Activated CD4-positive, alpha-beta T cell treated with anti-CD3 and anti-CD28 coated beads, Interleukin-2, amount 50 U/mL, for 1 hour (primary cell): ENCODE data around the gene ACKR4.
"Not testable (repeated sequence)": the region's sequence is repeated elsewhere in the genome, so short reads cannot be mapped to it uniquely, and the experiment has no call there.

ENCODE experiments used
- DNase-seq: peaks from one replicate; pipeline ENCODE4 v3.0.0-alpha.2; 2020

The ACKR4 gene

GRCh38 chr3:132596816-132597433 lies at the start of gene ACKR4:
Gene ACKR4 (plus strand): TSS chr3:132597270. CDS start chr3:132600398, 3,128 bp downstream.
- DNase-seq, result no peak

DNA sequence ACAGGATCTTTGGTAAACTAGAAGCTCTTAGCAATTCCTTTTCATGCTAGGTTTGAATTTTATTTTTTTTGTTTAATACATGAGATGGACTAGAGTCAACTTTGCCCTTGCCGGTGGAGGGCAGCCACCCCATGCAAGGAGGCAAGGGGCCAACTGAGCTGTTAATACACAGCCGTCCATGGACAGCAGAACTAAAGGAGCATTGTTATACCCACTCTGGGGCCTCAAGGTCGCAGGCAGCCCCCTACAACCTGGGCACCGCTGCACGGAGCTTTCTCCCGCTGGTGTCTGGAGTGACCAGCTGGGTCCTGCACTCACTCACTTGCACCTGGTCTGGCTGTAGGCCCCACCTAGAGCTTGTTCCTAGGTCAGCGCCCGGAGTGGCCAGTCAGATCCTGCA lies 47.9 kb upstream of the ACKR4 start:
- DNase-seq, result no peak

- no peak for DNase-seq
Observed at GRCh38 chr3:132549890-132550578, 47.0 kb upstream of the ACKR4 start.

DNA sequence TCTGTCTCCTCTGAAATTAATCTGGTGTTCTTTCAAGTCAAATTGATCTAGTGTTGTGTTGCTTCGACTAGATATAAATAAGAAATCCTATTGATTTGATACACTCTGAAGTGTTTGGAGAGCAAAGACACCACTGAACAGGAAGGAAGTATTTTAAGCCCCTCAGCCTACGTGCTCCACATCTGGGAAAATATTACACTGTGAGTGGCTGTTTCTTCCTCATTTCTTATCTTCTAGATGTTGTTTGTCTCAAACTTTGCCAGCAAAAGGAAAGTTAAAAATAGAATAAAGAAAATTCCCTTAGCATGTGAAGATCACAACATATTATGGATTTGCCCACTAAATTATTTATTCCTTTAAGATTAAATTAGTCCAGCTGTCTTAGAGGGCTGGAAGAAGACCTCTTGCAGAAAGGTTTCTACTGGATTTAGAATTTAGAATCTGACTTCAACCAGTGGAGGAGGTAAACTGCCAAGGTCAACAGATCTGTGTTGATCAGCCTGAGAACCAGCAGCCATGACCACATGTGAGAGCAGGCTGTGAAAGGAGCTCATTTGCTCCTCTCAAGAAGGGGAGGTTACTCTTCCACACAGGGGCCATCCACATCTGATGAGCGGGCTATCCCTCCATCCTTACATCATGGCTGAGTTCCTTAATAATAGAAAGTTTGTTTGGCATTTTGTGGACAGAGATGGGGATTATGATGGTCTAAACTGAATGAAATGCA lies 46.3 kb upstream of the ACKR4 start:
- no peak for DNase-seq

GRCh38 chr3:132553826-132554225 lies 43.2 kb upstream of the ACKR4 start:
- no peak for DNase-seq

DNA sequence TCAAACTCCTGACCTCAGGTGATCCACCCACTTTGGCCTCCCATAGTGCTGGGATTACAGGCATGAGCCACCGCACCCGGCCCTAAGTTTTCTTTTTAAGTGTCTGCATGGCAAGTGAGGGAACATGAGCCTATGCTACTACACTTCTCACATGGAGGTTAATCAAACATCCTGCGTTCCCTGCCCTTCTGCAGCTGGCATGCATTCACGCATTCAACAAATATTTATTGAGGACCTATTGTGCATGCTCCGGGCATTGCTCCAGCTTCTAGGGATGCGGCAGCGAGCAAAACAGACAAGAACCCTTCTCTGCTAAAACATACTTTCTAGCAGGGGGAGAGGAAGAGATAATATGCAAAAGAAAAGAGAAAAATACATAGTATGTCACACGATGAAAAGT lies 42.6 kb upstream of the ACKR4 start:
- DNase-seq, result no peak

DNA sequence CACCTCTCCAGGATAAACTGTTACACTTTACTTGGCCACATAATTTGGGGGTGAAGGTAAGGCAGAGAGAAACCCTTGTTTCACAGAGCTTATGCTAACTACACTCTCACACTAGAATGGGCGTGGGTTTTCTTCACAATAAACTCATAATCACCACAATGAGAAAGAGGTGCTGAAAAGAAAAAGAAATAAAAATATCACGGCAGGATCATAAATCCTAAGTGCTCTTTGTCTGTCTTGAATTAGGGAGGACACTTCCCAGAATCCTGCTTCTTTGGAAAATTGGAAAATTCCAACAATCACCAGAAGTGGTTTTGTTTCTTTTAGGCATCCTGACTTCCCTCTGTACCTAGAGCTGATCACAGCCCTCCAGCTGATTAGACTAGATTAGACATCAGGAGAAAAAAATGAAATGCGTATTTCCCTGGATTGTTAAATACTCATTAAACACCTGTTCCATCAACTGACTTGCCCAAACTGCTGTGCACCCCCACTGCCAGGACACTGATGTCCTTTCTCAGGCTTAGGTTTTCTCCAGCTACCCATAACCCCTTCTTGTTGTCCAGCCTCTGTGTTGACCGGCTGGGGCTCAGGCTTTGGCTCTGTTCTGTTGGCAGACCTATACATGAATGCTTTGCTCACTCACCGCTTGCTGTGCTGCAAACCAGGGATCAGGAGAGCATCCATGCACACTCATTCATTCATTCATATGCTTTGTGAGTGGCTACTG lies 41.6 kb upstream of the ACKR4 start:
- DNase-seq, result no peak

DNA sequence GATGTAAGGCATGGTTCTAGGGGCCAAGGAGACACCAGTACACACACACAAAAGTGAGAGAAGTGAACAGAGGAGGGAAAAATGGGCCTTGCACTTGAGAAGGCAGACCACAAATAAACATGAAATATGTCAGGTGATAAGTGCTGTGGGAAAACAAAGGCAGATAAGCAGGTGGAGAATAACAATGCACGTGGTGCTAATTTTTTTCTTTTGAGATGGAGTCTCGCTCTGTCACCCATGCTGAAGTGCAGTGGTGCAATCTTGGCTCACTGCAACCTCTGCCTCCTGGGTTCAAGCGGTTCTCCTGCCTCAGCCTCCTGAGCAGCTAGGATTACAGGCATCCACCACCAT lies 41.1 kb upstream of the ACKR4 start:
- not testable (repeated sequence) for DNase-seq

DNA sequence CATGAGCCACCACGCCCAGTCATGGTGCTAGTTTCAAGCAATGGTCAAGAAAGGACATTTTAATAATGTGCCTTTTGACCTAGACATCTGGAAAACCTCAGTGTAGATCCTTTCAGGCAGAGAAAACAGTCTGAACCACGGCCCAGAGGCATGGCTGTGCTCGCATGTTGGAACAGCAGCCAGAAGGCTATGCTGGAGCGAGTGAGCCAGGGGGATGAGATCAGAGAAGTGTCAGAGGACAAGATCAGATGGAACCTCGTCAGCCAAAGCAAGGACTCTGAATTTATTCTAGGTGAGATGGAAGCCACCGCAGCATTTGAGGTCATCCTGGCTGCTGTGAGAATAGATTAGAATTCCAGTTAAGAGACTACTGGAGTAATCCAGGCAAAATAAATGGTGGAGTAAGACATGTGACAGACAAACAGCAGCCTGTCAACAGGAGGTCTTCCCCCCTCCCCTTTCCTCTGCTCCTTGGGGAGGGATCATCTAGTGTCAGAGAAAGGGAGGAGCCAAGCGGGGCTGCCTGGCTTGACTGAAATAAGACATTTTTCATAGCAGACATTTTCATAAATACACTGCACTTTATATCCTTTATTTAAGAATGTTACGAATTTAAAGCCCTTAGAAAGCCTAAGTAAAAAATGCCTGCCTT lies 40.4 kb upstream of the ACKR4 start:
- no peak for DNase-seq

DNA sequence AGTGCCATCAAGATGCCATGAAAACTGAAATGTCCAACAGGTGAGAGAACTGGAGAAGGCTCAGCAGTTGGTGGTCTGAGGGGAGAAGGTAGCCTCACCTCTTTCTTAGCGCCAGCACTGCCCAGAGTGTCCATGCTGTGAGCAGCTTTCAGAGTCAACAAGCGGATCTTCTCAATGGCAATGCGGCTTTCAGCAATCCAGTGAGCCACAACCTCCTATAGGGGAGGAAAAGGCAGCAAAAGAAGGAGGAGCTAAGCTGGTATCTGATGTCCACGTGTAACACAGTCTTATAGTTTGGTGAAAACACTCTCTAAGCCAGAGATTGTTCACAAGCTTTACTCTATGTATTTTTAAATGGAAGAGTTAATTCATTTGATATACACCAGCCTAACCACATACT lies 36.1 kb upstream of the ACKR4 start:
- DNase-seq, result no peak

GRCh38 chr3:132563420-132564069 lies 33.5 kb upstream of the ACKR4 start:
- no peak for DNase-seq

GRCh38 chr3:132564070-132564465 lies 33.0 kb upstream of the ACKR4 start:
- no peak for DNase-seq

DNA sequence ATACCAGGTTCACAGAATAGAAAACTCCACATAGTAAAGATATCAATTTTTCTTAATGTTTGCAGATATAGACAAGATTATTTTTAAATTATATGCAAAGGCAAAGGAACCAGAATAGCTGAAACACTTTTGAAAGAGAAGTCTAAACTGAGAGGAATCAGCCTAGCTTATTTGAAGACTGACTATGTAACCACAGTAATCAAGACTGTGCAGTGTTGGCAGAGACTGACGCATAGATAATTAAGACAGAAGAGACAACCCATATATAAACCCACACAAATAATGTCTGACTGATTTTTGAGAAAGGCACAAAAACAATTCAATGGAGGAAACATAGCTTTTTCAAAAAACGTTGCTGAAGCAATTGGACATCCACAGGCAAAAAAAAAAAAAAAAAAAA lies 28.6 kb upstream of the ACKR4 start:
- no peak for DNase-seq

DNA sequence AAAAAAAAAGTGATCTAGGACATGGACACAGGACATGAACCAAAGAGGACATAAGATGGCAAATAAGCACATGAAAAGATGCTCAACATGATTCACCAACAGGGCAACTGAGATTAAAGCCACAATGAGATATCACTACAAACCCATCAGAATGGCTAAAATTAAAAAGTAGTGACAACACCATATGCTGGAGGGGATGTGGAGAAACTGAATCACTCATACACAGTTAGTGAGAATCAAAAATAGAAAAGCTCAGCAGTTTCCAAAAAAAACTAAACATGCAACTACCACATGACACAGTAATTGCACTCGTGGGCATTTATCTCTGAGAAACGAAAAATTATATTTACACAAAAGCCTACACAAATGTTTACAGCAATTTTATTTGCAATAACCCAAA lies 27.9 kb upstream of the ACKR4 start:
- no peak for DNase-seq

GRCh38 chr3:132569580-132569979 lies 27.5 kb upstream of the ACKR4 start:
- DNase-seq, result no peak

DNA sequence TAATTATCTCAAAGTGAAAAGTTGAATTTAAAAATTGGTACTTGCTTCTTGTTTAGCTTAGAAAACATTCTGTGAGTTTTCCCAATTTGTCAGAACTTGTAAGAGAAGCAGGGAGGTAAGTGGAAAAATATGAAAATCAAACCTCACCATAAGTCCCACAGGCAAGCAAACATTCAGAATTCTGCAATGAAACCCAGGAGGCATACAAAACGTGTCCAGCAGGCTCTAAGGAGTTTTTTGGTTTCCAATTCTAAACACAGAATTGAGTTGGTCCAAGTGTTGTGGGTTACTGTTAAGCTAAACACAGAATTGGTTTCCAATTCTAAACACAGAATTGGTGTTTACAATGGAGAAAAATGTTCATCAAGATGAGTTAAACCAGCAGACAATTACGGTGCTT lies 27.1 kb upstream of the ACKR4 start:
- DNase-seq, result no peak

DNA sequence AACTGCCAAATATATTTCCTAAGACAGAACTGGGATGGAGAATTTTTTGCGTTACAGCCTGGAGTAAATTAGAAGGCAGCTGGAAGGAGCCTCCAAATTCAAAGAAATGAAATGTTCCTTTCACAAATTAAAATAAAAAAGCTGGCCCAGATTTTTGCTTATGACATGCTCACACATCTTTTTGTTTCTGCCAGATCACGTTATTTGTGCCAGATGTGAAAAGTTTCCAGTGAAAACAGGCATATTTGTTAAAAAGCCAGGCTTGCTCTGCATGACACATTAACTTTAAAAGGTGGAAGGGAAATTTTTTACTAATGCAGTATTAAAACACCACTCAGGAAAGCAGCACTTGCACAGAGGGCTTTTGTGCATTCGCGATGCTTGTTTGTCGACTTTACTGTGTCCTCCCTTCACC lies 23.3 kb upstream of the ACKR4 start:
- DNase-seq, result no peak

GRCh38 chr3:132587401-132587800 lies 9.7 kb upstream of the ACKR4 start:
- no peak for DNase-seq

GRCh38 chr3:132592216-132592615 lies 4.9 kb upstream of the ACKR4 start:
- DNase-seq, result no peak

DNA sequence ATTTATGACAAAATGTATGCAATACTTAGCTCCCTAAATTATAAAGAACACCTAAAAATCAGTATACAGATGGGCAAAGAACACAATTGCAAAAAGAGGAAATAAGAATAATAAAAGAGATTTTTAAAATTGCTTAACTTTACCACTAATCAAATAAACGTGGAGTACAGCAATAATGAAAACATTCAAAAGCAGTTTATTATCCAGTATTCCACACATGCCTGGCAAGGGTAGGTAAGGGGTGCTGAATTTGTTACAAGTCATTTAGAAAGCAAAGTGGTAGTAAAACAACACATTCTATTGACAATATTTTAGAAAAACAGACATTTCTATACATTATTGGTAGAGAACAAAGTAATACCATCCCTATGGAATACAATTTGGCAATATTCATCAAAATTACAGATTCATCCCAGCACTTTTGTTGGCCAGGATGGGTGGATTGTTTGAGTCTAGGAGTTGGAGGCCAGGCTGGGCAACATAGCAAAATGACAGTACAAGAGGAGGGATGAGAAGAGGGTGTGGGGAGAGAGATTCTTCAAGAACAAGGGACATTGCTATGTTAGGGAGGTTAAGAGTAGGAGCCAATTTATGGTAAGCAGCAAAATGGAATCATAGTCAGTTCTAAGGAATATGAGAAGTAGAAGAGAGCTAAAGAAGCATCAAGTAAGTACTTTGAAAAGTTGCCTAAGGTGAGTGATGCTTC lies 3.7 kb upstream of the ACKR4 start:
- no peak for DNase-seq

GRCh38 chr3:132593947-132594323 lies 3.1 kb upstream of the ACKR4 start:
- DNase-seq, result no peak

DNA sequence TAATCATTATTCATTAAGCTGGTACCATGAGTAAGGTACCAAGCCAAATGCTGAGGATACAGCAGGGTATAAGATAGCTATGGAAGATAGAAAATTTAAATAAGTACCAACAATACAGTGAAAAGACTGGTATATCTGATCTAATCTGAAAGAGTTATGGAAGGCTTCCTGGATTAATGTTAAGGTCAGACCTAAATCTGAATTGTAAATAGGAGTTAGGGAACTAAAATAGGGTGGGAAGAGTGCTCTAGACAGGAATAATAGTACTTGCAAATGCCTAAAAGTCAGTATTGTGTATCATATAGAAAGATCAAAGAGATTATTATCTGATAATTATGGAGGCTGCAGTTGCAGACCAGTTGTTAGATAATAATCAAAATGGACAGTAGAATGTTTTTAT lies 2.6 kb upstream of the ACKR4 start:
- DNase-seq, result no peak
